ENCODE data around the gene TBC1D10A.

The TBC1D10A gene

DNA sequence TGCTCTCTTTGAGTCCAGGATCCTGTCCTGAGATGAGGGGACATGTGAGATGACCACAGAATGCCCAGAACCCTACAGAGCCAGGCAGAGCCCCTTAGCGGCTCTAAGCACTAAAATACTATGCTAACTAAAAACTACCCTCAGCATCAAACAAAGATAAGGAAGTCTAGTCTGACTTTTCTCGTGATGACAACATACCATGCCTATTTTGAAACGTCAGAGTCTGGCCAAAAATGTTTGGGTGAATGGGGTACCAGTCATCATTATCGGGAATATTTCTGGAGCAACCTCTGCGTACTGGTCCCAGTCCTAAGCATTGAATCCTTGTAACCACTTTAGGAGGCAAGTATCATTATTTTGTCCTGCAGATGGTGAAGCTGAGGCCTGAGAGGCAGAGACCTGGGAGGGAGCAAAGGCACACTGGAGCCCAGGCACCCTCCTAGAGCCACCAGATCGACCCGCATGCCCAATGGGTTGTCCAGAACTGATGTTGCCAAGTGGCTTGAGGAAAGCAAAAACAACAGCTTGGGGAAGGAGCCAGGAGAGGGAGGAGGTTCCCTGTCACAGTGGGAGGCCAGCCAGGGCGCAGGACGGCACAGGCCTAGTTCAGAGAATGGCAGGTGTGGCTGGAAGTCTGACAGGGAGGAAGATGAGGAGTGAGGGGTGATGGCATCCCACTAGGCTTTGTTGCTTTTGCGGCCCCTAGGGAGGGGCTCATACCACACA lies 52.9 kb downstream of the TBC1D10A start:
- H3K27me3 ChIP-seq = no peaks in the 10 kb centered on the region
- no peaks in the 10 kb centered on the region for H4K20me1 ChIP-seq
- peaks cover 0 to 30% (median 16%) of the 10 kb centered on the region in 11 experiments; a peak in 14 of 22 replicates for H3K36me3 ChIP-seq
- H3K4me2 ChIP-seq = peak overlapping the region; percentile 86 to 100 (median 98)
- H3K9me3 ChIP-seq (replicated peaks in 1 of 11) = no peaks in the 10 kb centered on the region
- H3K4me1 ChIP-seq = peaks cover 81 to 100% (median 100%) of the 10 kb centered on the region in 10 experiments
- TF ChIP-seq Cebpa-rat (IDR thresholded peaks at IDR 0.05) = no peak
- H3K4me3 ChIP-seq = no peak overlapping the region
- peak overlapping the region; percentile 71 to 99 (median 84) for H3K27ac ChIP-seq
- H3K9ac ChIP-seq = peak overlapping the region; percentile 5 to 75 (median 29); a peak in 14 of 22 replicates

DNA sequence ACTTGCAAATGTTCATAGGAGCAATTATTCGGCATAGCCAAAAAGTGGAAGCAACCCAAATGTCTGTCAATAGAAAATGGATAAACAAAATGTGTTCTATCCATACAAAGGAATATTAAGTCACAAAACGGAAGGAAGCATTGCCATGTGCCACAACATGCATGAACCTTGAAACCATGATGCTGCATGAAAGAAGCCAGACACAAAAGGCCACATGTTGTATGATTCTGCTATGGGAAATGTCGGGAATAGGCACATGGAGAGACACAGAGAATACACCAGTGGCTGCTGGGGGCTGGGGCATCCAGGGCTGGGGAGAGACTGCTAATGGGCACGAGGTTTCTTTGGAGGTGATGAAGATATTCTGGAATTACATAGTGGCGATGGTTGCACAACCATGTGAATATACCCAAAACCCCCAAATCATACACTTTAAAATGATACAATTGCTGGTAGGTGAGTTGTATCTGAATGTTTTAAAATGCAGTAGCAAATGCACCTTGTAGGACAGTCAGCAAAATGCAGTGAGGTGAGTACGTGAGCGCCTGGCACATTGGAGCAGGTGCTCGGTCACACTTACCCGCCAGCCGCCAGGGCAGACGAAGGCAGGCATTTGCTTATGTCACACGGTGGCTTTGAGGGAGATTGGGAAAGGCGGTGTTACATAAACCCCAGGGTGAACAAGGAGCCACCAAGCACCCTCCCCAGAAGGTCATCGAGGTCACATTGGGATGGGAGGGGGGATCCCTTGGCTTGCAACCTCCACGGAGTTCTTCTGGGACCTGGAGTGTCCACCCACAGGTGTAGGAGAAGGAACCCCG lies 53.8 kb downstream of the TBC1D10A start:
- Histone ChIP-seq H3K9me3 (replicated peaks in 1 of 11) (no peaks in the 10 kb centered on the region), H3K4me3 (no peak overlapping the region), H3K4me1 (peaks cover 86 to 100% (median 100%) of the 10 kb centered on the region in 10 experiments), H3K4me2 (peak overlapping the region; percentile 11 to 100 (median 98); a peak in 21 of 22 replicates), H3K9ac (peak overlapping the region in 8 of 11 experiments; percentile 10 to 75 (median 30); a peak in 10 of 22 replicates), H4K20me1 (no peaks in the 10 kb centered on the region), H3K27ac (peak overlapping the region; percentile 71 to 99 (median 85); a peak in 21 of 22 replicates), H3K36me3 (peaks cover 0 to 36% (median 21%) of the 10 kb centered on the region in 11 experiments; a peak in 14 of 22 replicates), H3K27me3 (no peaks in the 10 kb centered on the region)
- TF ChIP-seq Cebpa-rat (IDR thresholded peaks at IDR 0.05) = no peak

DNA sequence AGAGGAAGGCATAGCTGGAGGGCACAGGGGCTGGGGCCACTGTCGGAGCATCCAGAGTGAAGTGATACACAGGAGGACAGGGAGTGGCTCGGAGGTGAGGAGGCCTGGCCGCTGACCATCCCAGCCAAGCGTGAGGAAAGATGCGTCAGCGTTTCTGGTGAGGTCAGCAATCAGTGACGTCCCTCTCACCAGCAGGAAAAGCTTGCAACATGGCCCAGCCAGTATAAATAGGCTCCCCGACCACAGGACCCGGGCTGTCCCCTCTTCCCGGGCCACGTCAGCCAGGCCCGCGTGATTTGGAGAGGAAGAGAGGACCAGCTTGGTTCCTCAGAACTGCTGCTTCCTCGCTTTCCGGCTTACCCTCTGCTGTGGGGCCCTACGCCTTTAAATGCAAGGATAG lies 55.9 kb downstream of the TBC1D10A start:
- Histone ChIP-seq H3K27ac (peak overlapping the region; percentile 56 to 100 (median 99)), H3K4me1 (peaks cover 82 to 96% (median 86%) of the 10 kb centered on the region in 10 experiments), H3K9me3 (replicated peaks in 1 of 11) (no peaks in the 10 kb centered on the region), H3K27me3 (no peaks in the 10 kb centered on the region), H3K4me3 (peak overlapping the region in 3 of 10 experiments; percentile 9 to 41 (median 22); a peak in 3 of 20 replicates), H4K20me1 (no peaks in the 10 kb centered on the region), H3K9ac (peak overlapping the region; percentile 8 to 94 (median 60); a peak in 17 of 22 replicates), H3K36me3 (peaks cover 0 to 36% (median 21%) of the 10 kb centered on the region in 11 experiments; a peak in 14 of 22 replicates), H3K4me2 (peak overlapping the region; percentile 37 to 100 (median 98))
- peak in 5 of 11 experiments; percentile 28 to 95 (median 65); a peak in 6 of 22 replicates for TF ChIP-seq Cebpa-rat (IDR thresholded peaks at IDR 0.05)

DNA sequence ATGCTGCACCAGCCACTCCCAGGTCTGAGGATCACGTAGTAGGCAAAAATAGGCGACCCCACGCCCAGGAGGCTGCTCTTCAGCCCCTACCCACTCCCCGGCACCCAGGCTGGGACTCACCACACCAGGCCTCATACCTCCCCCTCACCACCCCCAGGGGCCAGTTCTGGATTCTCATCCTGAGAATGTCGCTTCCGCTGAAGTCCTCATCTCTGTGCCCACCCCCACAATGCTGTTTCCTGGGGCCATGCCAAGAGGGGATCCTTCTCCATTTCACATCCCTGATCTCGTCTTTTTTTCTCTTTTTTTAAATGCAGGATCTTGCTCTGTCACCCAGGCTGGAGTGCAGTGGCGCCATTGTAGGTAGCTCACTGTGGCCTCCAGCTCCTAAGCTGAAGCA lies 58.4 kb downstream of the TBC1D10A start:
- Histone ChIP-seq H3K36me3 (peaks cover 0 to 57% (median 42%) of the 10 kb centered on the region in 11 experiments; a peak in 20 of 22 replicates), H3K4me2 (peak overlapping the region; percentile 85 to 100 (median 98)), H3K9ac (peak overlapping the region; percentile 83 to 98 (median 96))

DNA sequence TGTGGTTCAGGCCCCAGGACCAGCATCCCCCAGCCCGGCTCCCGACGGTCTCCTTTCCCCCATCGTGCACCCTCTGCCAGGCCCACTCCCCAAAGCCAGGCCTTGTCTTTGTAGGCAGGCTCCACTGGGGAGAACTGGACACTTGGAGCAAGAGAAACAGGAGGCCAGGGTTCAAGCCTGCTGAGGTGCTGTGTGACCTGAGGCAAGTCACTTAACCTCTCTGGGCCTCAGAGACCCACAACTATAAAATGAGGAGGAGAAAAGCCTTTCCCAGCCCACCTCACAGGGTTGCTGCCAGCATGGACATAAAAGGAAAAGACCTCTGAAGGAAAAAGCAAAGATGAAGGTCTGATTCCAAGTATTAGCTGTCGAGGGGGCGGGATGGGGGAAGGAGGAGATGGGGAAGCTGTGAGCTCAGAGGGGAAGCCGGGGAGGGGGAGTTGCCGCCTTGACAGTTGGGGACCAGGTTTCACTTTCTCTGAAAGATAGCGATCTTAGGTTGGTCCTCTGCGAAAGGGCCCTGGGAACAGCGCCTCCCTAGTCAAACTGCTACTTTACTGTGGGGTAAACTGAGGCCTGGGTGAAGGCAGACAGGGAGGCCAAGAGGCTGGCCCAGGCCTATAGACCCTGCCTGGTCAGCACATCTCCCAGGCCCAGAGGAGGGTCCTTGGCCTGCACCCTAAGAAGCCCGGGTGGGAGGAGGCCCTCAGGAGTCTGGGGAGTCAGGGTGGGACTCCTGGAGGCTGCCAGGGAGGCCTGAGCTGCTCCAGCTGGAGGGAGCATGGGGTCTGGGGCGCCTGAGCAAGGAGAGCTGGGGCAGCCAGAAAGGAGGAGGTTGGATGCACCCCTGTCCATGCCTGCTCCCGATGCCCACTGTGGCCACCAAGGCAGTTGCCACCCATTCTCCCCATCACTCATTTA lies 59.1 kb downstream of the TBC1D10A start:
- Histone ChIP-seq H3K9ac (peak overlapping the region; percentile 83 to 98 (median 96)), H3K4me2 (peak overlapping the region; percentile 85 to 100 (median 98)), H3K27ac (peak overlapping the region; percentile 79 to 100 (median 99)), H3K4me3 (peak overlapping the region; percentile 56 to 92 (median 76)), H3K9me3 (replicated peaks in 1 of 11) (no peaks in the 10 kb centered on the region), H3K4me1 (peaks cover 82 to 95% (median 86%) of the 10 kb centered on the region in 10 experiments), H3K27me3 (no peaks in the 10 kb centered on the region), H3K36me3 (peaks cover 0 to 57% (median 46%) of the 10 kb centered on the region in 11 experiments; a peak in 20 of 22 replicates), H4K20me1 (peaks cover 0 to 28% (median under 1%) of the 10 kb centered on the region in 11 experiments; a peak in 7 of 22 replicates)
- TF ChIP-seq Cebpa-rat (IDR thresholded peaks at IDR 0.05) = no peak

More for the DNA sequence above, 58.4 kb downstream of the TBC1D10A start:
- TF ChIP-seq Cebpa-rat (IDR thresholded peaks at IDR 0.05) = no peak
- no peaks in the 10 kb centered on the region for H3K9me3 ChIP-seq (replicated peaks in 1 of 11)
- H3K4me1 ChIP-seq = peaks cover 82 to 96% (median 86%) of the 10 kb centered on the region in 10 experiments
- H3K27me3 ChIP-seq = no peaks in the 10 kb centered on the region
- H3K4me3 ChIP-seq = peak overlapping the region in 9 of 10 experiments; percentile 56 to 92 (median 77); a peak in 18 of 20 replicates
- peak overlapping the region; percentile 79 to 100 (median 99); a peak in 21 of 22 replicates for H3K27ac ChIP-seq
- peaks cover 0 to 22% (median 0%) of the 10 kb centered on the region in 11 experiments; a peak in 3 of 22 replicates for H4K20me1 ChIP-seq

DNA sequence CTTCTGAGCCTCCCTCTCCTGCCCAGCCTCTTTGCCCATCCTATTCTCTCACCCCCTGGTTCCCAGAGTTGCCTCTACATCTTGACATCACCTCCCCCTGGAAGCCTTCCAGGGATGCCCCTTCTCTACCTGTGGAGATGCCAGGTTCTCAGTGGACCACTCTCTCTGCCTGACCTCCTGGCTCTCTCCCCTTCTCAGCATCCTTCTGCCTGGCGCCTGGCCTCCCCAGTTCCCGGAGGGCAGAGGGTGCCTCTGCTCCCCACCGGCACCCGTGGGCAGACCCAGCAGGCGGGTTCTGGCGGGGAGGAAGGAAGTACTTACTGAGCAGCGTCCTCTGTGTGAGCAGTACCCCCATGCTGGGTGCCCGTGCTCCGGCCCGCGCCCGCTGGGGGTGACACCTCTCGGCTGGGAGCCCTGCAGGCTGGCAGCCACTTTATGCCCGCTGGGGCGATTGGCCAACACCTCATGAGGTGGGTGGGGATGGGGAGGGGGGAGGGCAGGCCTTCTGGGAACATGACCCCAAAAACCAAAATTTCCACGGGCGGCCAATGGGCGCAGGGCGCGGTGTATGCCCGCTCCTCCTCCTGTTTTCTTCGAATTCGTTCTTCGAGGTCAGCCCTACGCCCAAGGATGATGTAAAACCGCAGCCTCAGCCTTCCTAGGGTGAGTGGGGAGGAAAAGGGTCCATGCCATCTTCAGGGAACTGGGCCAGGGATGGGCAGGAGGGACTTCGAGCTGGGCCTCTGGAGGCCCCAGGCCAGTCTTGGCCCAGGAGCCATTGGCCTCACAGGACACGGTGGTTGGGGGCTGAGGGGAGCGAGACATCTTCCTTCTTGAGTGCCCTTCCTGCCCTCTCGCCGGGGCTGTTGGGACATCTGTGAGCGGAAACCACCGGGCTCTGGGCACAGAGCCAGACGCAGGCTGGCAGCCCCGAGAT lies 60.0 kb downstream of the TBC1D10A start, which contains the start of gene OSM:
Gene OSM (minus strand): TSS at position 407 of the 937 bp plus-strand sequence. CDS start 52 bp downstream, at position 355.
- Histone ChIP-seq H3K4me1 (peaks cover 82 to 95% (median 86%) of the 10 kb centered on the region in 10 experiments), H3K36me3 (peaks cover 0 to 65% (median 51%) of the 10 kb centered on the region in 11 experiments; a peak in 20 of 22 replicates), H4K20me1 (peaks cover 0 to 38% (median 8%) of the 10 kb centered on the region in 11 experiments; a peak in 12 of 22 replicates), H3K27me3 (no peaks in the 10 kb centered on the region), H3K9me3 (replicated peaks in 1 of 11) (no peaks in the 10 kb centered on the region), H3K9ac (peak within 1 kb of the TSS; percentile 83 to 98 (median 96)), H3K27ac (peak within 1 kb of the TSS; percentile 79 to 100 (median 99)), H3K4me3 (peak within 1 kb of the TSS; percentile 56 to 92 (median 76)), H3K4me2 (peak within 1 kb of the TSS; percentile 85 to 100 (median 98))
- peak in 9 of 11 experiments; percentile 51 to 86 (median 70); a peak in 14 of 22 replicates for TF ChIP-seq Cebpa-rat (IDR thresholded peaks at IDR 0.05)
